ENCODE results near the gene SIRT6. TPM values are rescaled to one million over a fixed set of nuclear protein-coding genes. Genes with fewer than 3 reads are reported as not detected.
A peak's percentile ranks its signal among the peaks of the same experiment; 100 is the strongest.
"Not testable (repeated sequence)": the region's sequence is repeated elsewhere in the genome, so short reads cannot be mapped to it uniquely, and the experiment has no call there.

SIRT6 gene
- total RNA-seq, 1 donor: 15.3 TPM

DNA sequence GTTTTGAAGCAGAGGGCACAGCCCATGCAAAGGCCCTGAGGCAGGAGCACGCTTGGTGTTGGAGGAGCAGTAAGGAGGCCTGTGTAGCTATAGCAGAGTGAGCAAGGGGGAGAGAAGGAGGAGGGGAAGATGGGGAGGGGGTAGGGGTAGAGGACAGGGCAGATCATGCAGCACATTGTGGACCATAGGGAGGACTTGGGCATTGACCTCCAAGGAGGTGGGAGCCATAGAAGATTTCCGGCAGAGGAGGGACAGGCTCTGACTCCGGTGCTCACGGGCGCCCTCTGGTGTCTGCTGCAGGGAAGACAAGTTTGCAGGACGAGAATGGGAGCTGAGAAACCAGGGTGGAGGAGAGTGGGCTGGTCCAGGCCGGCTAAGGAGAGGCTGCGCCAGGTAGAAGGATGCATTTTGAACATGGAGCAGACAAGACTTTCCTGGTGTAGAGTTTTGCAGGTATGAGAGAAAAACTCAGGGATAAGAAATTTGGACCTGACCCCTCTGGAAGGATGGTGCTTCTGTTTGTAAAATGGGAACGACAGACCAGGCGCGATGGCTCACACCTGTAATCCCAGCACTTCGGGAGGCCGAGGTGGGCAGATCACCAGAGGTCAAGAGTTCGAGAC lies 42.6 kb downstream of the SIRT6 start:
- DNase-seq (ENCODE audit: low read depth in 2 of 3, low spot score in 2 of 3): peak; percentile 63 to 78 (median 67)

DNA sequence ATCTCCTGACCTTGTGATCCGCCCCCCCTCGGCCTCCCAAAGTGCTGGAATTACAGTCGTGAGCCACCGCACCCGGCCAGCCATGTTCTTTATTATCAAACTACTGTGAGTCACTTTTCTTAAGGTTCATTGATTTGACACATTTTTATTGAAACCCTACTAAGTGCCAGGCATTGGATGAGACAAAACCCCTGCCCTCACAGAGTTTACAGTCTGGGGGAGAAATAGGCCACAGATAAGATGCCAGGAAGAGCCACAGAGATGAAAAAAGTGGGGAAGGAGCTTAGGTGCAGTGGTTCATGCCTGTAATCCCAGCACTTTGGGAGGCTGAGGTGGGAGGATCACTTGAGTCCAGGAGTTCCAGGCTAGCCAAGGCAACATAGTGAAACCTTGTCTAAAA lies 43.9 kb downstream of the SIRT6 start:
- no peak for DNase-seq (ENCODE audit: low read depth in 2 of 3, low spot score in 2 of 3)

GRCh38 chr19:4136680-4137088 lies 45.7 kb downstream of the SIRT6 start:
- DNase-seq (ENCODE audit: low read depth in 2 of 3, low spot score in 2 of 3): no peak

DNA sequence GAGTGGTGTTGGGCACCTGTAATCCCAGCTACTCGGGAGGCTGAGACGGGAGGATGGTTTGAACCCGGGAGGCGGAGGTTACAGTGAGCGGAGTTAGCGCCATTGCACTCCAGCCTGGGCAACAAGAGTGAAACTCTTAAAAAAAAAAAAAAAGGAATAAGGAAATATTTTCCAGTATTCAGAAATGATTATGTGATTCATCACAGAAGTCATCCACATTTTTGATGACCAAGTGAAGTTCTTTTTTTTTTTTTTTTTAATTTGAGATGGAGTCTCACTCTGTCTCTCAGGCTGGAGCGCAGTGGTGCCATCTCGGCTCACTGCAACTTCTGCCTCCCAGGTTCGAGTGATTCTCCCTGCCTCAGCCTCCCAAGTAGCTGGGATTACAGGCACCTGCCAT lies 47.0 kb downstream of the SIRT6 start:
- not testable (repeated sequence) for DNase-seq (ENCODE audit: low read depth in 2 of 3, low spot score in 2 of 3)

DNA sequence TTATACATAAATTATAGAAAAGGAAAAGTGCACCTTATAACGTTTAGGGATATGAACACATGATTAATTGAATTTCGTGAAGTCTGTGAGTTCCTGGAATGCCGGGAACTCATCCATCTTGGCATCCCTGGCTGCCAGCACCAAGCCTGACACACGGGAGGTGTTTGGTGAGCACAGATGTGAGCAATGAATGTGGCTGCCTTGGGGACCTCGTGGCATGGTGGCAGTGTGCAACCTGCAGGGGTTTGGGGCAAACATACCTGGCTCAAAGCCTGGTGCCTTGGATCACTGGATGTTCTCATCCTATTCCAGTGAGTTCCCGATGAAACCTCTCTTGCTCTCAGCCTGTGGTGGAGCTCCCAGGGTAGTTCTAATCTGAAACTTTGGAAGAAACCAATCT lies 48.0 kb downstream of the SIRT6 start:
- DNase-seq (ENCODE audit: low read depth in 2 of 3, low spot score in 2 of 3): no peak

DNA sequence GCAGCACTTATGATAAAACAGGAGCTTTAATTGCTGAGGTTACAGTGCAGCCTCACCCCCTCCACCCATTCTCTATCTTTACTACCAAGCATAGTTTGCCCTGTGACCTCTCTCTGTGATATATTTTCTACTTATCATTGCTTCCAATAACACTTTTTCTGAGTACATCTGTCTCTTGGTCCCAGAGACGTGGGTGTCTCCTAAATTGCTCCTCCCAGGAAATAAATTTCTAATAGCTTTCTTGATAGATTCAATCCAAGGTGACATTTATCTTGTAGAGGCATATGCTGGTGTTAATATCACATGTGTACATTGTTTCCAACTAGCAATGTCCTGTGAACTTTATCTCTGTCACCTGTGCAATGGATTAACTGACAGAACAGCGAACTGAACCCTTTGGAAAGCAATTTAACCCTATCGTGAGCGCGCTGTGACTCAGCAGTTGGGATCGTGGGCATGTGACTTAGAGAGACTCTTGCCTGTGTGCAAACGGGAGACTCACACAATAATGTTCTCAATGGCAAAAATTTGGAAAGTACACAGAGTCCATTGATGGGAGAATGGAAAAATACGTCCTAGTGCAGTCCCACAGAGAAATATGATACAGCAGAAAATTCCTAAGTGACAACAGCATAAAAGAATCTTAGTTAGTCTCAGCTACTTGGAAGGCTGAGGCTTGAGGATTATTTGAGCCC lies 51.5 kb downstream of the SIRT6 start:
- DNase-seq (ENCODE audit: low read depth in 2 of 3, low spot score in 2 of 3): no peak

DNA sequence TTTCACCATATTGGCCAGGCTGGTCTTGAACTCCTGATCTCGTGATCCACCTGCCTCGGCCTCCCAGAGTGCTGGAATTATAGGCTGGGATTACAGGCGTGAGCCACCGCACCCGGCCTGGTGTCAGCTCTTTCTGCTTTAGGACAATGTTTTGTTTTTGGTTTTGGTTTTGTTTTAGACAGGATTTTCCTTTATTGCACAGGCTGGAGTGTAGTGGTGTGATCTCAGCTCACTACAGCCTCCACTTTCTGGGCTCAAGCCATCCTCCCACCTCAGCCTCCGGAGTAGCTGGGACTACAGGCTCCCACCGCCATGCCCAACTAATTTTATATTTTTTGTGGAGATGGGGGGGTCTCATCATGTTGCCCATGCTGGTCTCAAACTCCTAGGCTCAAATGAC lies 53.3 kb downstream of the SIRT6 start:
- not testable (repeated sequence) for DNase-seq (ENCODE audit: low read depth in 2 of 3, low spot score in 2 of 3)

GRCh38 chr19:4127322-4127721 lies 55.0 kb downstream of the SIRT6 start:
- DNase-seq (ENCODE audit: low read depth in 2 of 3, low spot score in 2 of 3): not testable (repeated sequence)

DNA sequence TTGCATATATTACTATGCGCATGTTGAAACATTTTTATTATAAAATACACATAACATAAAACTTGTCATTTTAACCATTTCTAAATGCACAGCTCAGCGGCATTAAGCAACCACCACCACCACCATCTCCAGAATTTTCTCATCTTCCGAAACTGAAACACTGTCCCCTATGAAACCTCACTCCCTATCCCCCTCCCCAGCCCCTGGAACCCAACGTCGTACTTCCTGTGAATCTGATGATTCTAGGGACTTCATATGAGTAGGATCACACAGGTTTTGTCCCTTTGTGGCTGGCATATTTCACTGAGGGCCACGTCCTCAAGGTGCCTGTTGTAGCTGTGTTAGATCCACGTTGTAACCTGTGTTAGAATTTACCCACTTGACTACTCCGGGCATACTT lies 57.7 kb downstream of the SIRT6 start:
- DNase-seq (ENCODE audit: low read depth in 2 of 3, low spot score in 2 of 3): no peak

Small RNA genes lying within 50 kb of the gene (small RNA-seq; reads per million reads assigned to genes)
- not detected for gene RF00017

Other genes starting within 250 kb of the SIRT6 start
- gene NMRK2, start 249.5 kb downstream of the SIRT6 start, total RNA-seq: not detected
- gene DAPK3, start 211.5 kb downstream of the SIRT6 start, total RNA-seq: 61.7 TPM
- gene EEF2, start 197.1 kb downstream of the SIRT6 start, total RNA-seq: 7,662 TPM
- gene PIAS4, start 174.8 kb downstream of the SIRT6 start, total RNA-seq: 21.8 TPM
- gene ZBTB7A, start 115.7 kb downstream of the SIRT6 start, total RNA-seq: 31.2 TPM
- 136 TPM for gene MAP2K2, start 58.4 kb downstream of the SIRT6 start, total RNA-seq
- under 0.01 TPM for gene CREB3L3, start 28.9 kb downstream of the SIRT6 start, total RNA-seq
- gene ANKRD24, start 126 bp upstream of the SIRT6 start, total RNA-seq: 0.27 TPM
- gene EBI3, start 47.0 kb upstream of the SIRT6 start, total RNA-seq: 0.27 TPM
- gene YJU2, start 64.5 kb upstream of the SIRT6 start, total RNA-seq: 48.5 TPM
- 2.4 TPM for gene SHD, start 96.7 kb upstream of the SIRT6 start, total RNA-seq
- gene TMIGD2, start 119.8 kb upstream of the SIRT6 start, total RNA-seq: 36.1 TPM
- 4.6 TPM for gene FSD1, start 122.0 kb upstream of the SIRT6 start, total RNA-seq
- gene STAP2, start 156.3 kb upstream of the SIRT6 start, total RNA-seq: 3.8 TPM
- 22.4 TPM for gene MPND, start 161.0 kb upstream of the SIRT6 start, total RNA-seq
- 25.9 TPM for gene SH3GL1, start 218.0 kb upstream of the SIRT6 start, total RNA-seq
- gene CHAF1A, start 220.1 kb upstream of the SIRT6 start, total RNA-seq: 35.3 TPM

All from hematopoietic multipotent progenitor cell (in vitro differentiated cells).